T-helper 2 cell treated with Interferon-gamma antibody and Interleukin-4, amounts not matched to agents 5 μg/mL and 100 μg/mL, for 36 hours (primary cell): ENCODE data around the gene LMX1B.

Source experiments
- DNase-seq: peaks from one replicate; pipeline ENCODE4 v3.0.0; 2021; ENCODE audit warnings: low spot score
- H3K27ac Mint-ChIP-seq: one replicate; pipeline ENCODE4 v1.8.0; 2021; ENCODE audit warnings: mild to moderate bottlenecking, mixed read lengths
- H3K27me3 Mint-ChIP-seq: one replicate; pipeline ENCODE4 v1.8.0; 2021; ENCODE audit warnings: low read depth, mixed read lengths
- H3K36me3 Mint-ChIP-seq: one replicate; pipeline ENCODE4 v1.8.0; 2021; ENCODE audit warnings: low read depth, mixed read lengths
- H3K4me1 Mint-ChIP-seq: one replicate; pipeline ENCODE4 v1.8.0; 2021; ENCODE audit warnings: low read depth, mixed read lengths
- H3K4me3 Mint-ChIP-seq: one replicate; pipeline ENCODE4 v1.8.0; 2022; ENCODE audit warnings: mild to moderate bottlenecking, moderate library complexity, mixed read lengths
- H3K9me3 Mint-ChIP-seq: one replicate; pipeline ENCODE4 v1.8.0; 2021; ENCODE audit warnings: mixed read lengths

Gene LMX1B

GRCh38 chr9:126588491-126589168 is 25.1 kb upstream of the LMX1B start:
- Mint-ChIP-seq H3K27ac (no peak overlapping the region), H3K36me3 (no peaks in the 10 kb centered on the region), H3K27me3 (peaks cover 20% of the 10 kb centered on the region), H3K4me3 (no peak overlapping the region), H3K9me3 (no peaks in the 10 kb centered on the region), H3K4me1 (no peaks in the 10 kb centered on the region)
- DNase-seq, result no peak

- Mint-ChIP-seq H3K4me3 (no peak overlapping the region), H3K4me1 (no peaks in the 10 kb centered on the region), H3K27ac (no peak overlapping the region), H3K36me3 (no peaks in the 10 kb centered on the region), H3K9me3 (no peaks in the 10 kb centered on the region), H3K27me3 (peaks cover 24% of the 10 kb centered on the region)
- no peak for DNase-seq
Measured at GRCh38 chr9:126589349-126589748, 24.4 kb upstream of the LMX1B start.

- Mint-ChIP-seq H3K27ac (no peak overlapping the region), H3K9me3 (no peaks in the 10 kb centered on the region), H3K4me1 (no peaks in the 10 kb centered on the region), H3K27me3 (peaks cover 31% of the 10 kb centered on the region), H3K36me3 (no peaks in the 10 kb centered on the region), H3K4me3 (no peak overlapping the region)
- DNase-seq, result no peak
Measured at GRCh38 chr9:126591083-126591482, 22.6 kb upstream of the LMX1B start.

- Mint-ChIP-seq H3K9me3 (no peaks in the 10 kb centered on the region), H3K36me3 (no peaks in the 10 kb centered on the region), H3K27me3 (peaks cover 34% of the 10 kb centered on the region), H3K4me3 (no peak overlapping the region), H3K4me1 (no peaks in the 10 kb centered on the region), H3K27ac (no peak overlapping the region)
- no peak for DNase-seq
Measured at GRCh38 chr9:126591922-126592321, 21.8 kb upstream of the LMX1B start.

GRCh38 chr9:126592461-126592860 is 21.3 kb upstream of the LMX1B start:
- Mint-ChIP-seq H3K27ac (no peak overlapping the region), H3K36me3 (no peaks in the 10 kb centered on the region), H3K9me3 (no peaks in the 10 kb centered on the region), H3K27me3 (peaks cover 34% of the 10 kb centered on the region), H3K4me1 (no peaks in the 10 kb centered on the region), H3K4me3 (no peak overlapping the region)
- DNase-seq, result no peak

GRCh38 chr9:126595982-126596381 is 17.7 kb upstream of the LMX1B start:
- H3K9me3 Mint-ChIP-seq, result no peaks in the 10 kb centered on the region
- peaks cover 45% of the 10 kb centered on the region for H3K27me3 Mint-ChIP-seq
- no peaks in the 10 kb centered on the region for H3K4me1 Mint-ChIP-seq
- no peak overlapping the region for H3K4me3 Mint-ChIP-seq
- DNase-seq, result no peak
- no peaks in the 10 kb centered on the region for H3K36me3 Mint-ChIP-seq
- no peak overlapping the region for H3K27ac Mint-ChIP-seq

GRCh38 chr9:126599047-126599650 is 14.6 kb upstream of the LMX1B start:
- no peaks in the 10 kb centered on the region for H3K36me3 Mint-ChIP-seq
- no peak for DNase-seq
- no peak overlapping the region for H3K27ac Mint-ChIP-seq
- peaks cover 38% of the 10 kb centered on the region for H3K27me3 Mint-ChIP-seq
- H3K4me3 Mint-ChIP-seq, result no peak overlapping the region
- no peaks in the 10 kb centered on the region for H3K9me3 Mint-ChIP-seq
- no peaks in the 10 kb centered on the region for H3K4me1 Mint-ChIP-seq

GRCh38 chr9:126604059-126605055 is 9.4 kb upstream of the LMX1B start:
- DNase-seq, result no peak
- Mint-ChIP-seq H3K4me3 (no peak overlapping the region), H3K4me1 (no peaks in the 10 kb centered on the region), H3K36me3 (no peaks in the 10 kb centered on the region), H3K27ac (no peak overlapping the region), H3K9me3 (no peaks in the 10 kb centered on the region), H3K27me3 (peaks cover 51% of the 10 kb centered on the region)

- H3K27me3 Mint-ChIP-seq, result peaks cover 54% of the 10 kb centered on the region
- no peak for DNase-seq
- H3K36me3 Mint-ChIP-seq, result no peaks in the 10 kb centered on the region
Measured at GRCh38 chr9:126605792-126606482, 7.8 kb upstream of the LMX1B start.

GRCh38 chr9:126606483-126606870 is 7.3 kb upstream of the LMX1B start:
- Mint-ChIP-seq H3K4me1 (peaks cover 3% of the 10 kb centered on the region), H3K27me3 (peaks cover 57% of the 10 kb centered on the region), H3K36me3 (no peaks in the 10 kb centered on the region), H3K9me3 (no peaks in the 10 kb centered on the region), H3K27ac (no peak overlapping the region), H3K4me3 (no peak overlapping the region)
- DNase-seq, result no peak

More at GRCh38 chr9:126605792-126606482, 7.8 kb upstream of the LMX1B start:
- Mint-ChIP-seq H3K4me3 (no peak overlapping the region), H3K4me1 (no peaks in the 10 kb centered on the region), H3K27ac (no peak overlapping the region), H3K9me3 (no peaks in the 10 kb centered on the region)

- Mint-ChIP-seq H3K4me1 (peaks cover 6% of the 10 kb centered on the region), H3K4me3 (no peak overlapping the region), H3K36me3 (peaks cover 2% of the 10 kb centered on the region), H3K27me3 (peaks cover 60% of the 10 kb centered on the region), H3K9me3 (no peaks in the 10 kb centered on the region), H3K27ac (peak overlapping the region; percentile 23)
- DNase-seq, result no peak
Measured at GRCh38 chr9:126607086-126607485, 6.6 kb upstream of the LMX1B start.

- no peaks in the 10 kb centered on the region for H3K9me3 Mint-ChIP-seq
- H3K27ac Mint-ChIP-seq, result no peak overlapping the region
- H3K4me3 Mint-ChIP-seq, result no peak overlapping the region
- peaks cover 62% of the 10 kb centered on the region for H3K27me3 Mint-ChIP-seq
- peaks cover 3% of the 10 kb centered on the region for H3K36me3 Mint-ChIP-seq
- DNase-seq, result no peak
- H3K4me1 Mint-ChIP-seq, result peaks cover 6% of the 10 kb centered on the region
Measured at GRCh38 chr9:126607731-126608130, 6.0 kb upstream of the LMX1B start.

- no peak for DNase-seq
- Mint-ChIP-seq H3K36me3 (peaks cover 3% of the 10 kb centered on the region), H3K9me3 (no peaks in the 10 kb centered on the region), H3K27me3 (peaks cover 66% of the 10 kb centered on the region), H3K4me3 (no peak overlapping the region), H3K4me1 (peaks cover 6% of the 10 kb centered on the region), H3K27ac (no peak overlapping the region)
Measured at GRCh38 chr9:126608551-126608950, 5.2 kb upstream of the LMX1B start.
